ENCODE results near the gene RMND5B.

Gene RMND5B

GRCh38 chr5:178136990-178137389, 6.2 kb downstream of the RMND5B start:
- DNase-seq = no peak

- no peak for DNase-seq
These were observed 7.2 kb downstream of the RMND5B start for GRCh38 chr5:178137991-178138390.

- DNase-seq = no peak
These were observed 10.7 kb downstream of the RMND5B start for GRCh38 chr5:178141550-178141949.

GRCh38 chr5:178142642-178143041, 11.8 kb downstream of the RMND5B start:
- no peak for DNase-seq

- no peak for DNase-seq
These were observed 12.4 kb downstream of the RMND5B start for GRCh38 chr5:178143246-178143645.

GRCh38 chr5:178143901-178144300, 13.1 kb downstream of the RMND5B start:
- DNase-seq = no peak

- no peak for DNase-seq
These were observed 15.4 kb downstream of the RMND5B start for GRCh38 chr5:178145965-178146820.

- no peak for DNase-seq
These were observed 16.6 kb downstream of the RMND5B start for GRCh38 chr5:178147406-178147805.

GRCh38 chr5:178149199-178149932, 18.6 kb downstream of the RMND5B start:
- DNase-seq = no peak

- no peak for DNase-seq
These were observed 20.3 kb downstream of the RMND5B start for GRCh38 chr5:178150977-178151734.

GRCh38 chr5:178152491-178153444, 22.0 kb downstream of the RMND5B start:
- no peak for DNase-seq

- DNase-seq = peak; percentile 95
These were observed 22.9 kb downstream of the RMND5B start, which contains the start of gene NHP2 for GRCh38 chr5:178153530-178154340. TSS of gene NHP2 (minus strand) at chr5:178153885. CDS start at chr5:178153817, 68 bp downstream.

- no peak for DNase-seq
These were observed 24.3 kb downstream of the RMND5B start for GRCh38 chr5:178155065-178155464.

GRCh38 chr5:178160176-178160575, 29.4 kb downstream of the RMND5B start:
- no peak for DNase-seq

- DNase-seq = no peak
These were observed 31.7 kb downstream of the RMND5B start for GRCh38 chr5:178162481-178162880.

GRCh38 chr5:178163772-178164735, 33.2 kb downstream of the RMND5B start:
- peak; percentile 61 for DNase-seq

- no peak for DNase-seq
These were observed 34.8 kb downstream of the RMND5B start for GRCh38 chr5:178165581-178165980.

GRCh38 chr5:178170455-178170854, 39.6 kb downstream of the RMND5B start:
- no peak for DNase-seq

GRCh38 chr5:178174456-178174855, 43.6 kb downstream of the RMND5B start:
- DNase-seq = no peak

GRCh38 chr5:178176791-178177190, 46.0 kb downstream of the RMND5B start:
- no peak for DNase-seq

Measured in NCI-H2107 (cell line).